Activated T-helper 1 cell treated with Interleukin-2 at 50 U/mL for 16 hours (primary cell): Measurements from ENCODE around the gene RAB37.

ENCODE experiments used
- DNase-seq: peaks from one replicate; pipeline ENCODE4 v3.0.0-alpha.2; 2020; ENCODE audit warnings: low read depth

Gene RAB37

DNA sequence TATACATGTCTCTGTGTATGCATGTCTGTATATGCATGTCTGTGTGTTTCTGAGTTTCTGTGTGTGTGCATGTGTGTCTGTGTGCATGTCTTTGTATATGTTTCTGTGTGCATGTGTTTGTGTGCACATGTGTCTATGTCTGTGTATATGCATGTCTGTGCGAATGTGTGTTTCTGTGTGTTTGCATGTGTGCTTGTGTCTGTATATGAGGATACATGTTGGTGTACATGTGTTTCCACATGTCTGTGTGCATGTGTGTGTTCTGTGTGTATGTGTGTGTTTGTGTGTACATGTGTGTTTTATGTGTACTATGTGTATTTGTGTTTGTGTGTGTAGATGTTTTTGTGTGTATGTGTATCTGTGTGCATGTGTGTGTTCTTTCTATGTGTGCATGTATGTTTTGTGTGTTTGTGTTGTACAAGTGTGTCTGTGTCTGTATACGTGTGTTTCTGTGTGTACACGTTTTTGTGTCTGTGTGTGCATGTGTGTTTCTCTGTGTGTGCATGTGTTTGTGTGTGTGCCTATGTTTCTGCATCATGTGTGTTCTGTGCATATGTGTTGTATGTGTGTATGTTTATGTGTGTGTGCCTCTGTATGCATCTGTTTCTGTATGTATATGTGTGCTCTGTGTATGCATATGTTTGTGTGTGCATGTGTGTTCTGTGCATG lies 8.9 kb upstream of the RAB37 start:
- DNase-seq: no peak

DNA sequence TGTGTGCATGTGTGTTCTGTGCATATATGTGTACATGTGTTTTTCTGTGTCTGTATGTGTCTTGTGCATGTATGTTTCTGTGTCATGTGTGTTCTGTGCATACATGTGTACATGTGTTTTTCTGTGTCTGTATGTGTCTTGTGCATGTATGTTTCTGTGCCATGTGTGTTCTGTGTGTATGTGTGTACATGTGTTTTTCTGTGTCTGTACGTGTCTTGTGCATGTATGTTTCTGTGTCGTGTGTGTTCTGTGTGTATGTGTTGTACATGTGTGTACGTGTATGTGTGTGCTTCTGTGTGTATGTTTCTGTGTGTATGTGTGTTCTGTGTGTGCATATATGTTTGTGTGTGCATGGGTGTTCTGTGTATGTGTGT lies 8.4 kb upstream of the RAB37 start:
- no peak for DNase-seq

DNA sequence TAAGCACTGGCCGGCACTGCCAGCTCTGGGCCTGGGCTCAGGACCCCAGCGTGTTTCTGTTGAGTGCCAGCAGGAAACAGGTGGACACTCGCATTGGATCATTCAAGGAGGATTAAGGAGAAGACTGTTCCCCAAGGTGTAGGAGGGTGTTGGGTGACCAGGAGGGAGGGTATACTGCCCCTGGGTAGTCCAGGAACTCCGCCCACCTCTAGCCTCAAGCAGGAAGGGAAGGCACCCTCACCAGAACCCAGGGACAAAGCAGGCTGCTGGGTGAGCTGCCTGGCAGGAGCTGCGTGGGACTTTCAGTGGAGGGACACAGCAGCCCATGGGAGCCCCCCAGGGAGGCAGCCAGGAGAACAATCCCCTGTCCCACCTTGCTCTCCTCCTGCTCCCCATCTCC lies 7.7 kb upstream of the RAB37 start:
- no peak for DNase-seq

DNA sequence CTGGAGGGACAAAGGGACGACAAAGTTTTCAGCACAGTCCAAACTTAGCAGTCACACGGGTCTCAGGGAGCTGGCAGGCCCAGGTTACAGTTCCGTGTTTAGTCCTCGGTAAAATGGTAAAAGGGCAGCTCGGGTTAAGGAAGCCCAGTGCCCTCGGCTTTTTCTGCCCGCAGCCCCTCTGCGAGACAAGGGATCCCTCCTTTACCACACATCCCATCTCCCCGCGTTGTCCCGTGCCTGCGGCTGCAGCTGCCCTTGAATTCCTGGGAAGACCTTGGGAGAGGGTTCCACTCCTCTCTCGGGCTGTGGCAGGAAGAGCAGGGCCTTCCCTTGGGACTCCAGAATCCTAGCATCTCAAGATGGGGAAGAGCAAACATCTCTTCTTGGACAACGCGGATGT lies 7.2 kb upstream of the RAB37 start:
- DNase-seq: no peak

DNA sequence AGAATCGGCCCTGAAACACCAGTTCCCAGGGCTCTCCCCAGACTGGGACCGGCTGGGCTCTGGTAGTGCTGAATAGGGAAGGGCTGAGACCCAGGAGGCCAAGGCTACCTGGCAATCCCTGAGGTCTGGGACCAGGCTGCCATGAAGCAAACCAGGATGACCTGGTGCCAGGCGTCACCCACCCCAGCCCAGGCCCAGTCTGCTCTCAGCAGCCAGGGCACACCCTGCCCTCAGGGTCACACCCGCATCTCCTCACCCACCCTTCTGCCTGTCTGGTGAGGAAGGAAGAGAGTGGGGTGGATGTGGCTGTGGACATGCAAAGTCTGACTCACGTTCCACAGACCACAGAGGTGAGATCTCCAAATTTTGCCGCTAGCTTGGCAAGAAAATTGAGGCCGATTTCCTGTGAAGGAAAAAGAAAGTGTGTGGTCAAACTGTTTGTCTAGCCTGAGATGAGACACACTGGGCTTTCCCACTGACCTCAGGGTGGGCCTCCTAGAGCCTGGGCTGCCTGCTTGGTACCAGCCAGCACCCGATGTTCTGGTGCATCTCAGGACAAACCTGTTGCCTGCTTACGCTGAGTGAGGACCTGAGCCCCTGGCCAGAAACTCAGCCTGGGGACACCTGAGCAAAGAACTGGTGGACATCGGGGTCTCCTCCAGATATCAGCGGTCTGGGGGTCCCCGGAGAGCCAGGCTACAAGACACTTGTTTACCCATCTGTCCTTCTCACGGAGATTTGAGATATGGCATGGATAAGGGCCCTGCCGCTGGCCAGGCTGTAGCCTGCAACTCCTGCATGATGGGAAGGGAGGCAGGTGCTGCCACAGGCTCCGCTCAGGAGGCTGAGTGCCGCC lies 6.3 kb upstream of the RAB37 start:
- DNase-seq: peak; percentile 51

DNA sequence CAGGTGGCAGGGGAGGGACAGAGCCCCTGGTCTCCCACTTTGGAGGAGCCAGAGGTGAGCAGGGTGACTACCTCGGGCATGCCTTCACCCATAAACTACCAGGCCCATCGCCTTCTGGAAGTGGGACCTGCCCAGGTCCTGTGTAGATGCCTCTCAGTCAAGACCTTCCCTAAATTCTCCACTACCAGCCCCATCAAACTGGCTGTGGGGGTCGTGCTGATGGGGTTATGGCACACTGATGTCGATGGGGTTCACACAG lies 5.8 kb upstream of the RAB37 start:
- no peak for DNase-seq

DNA sequence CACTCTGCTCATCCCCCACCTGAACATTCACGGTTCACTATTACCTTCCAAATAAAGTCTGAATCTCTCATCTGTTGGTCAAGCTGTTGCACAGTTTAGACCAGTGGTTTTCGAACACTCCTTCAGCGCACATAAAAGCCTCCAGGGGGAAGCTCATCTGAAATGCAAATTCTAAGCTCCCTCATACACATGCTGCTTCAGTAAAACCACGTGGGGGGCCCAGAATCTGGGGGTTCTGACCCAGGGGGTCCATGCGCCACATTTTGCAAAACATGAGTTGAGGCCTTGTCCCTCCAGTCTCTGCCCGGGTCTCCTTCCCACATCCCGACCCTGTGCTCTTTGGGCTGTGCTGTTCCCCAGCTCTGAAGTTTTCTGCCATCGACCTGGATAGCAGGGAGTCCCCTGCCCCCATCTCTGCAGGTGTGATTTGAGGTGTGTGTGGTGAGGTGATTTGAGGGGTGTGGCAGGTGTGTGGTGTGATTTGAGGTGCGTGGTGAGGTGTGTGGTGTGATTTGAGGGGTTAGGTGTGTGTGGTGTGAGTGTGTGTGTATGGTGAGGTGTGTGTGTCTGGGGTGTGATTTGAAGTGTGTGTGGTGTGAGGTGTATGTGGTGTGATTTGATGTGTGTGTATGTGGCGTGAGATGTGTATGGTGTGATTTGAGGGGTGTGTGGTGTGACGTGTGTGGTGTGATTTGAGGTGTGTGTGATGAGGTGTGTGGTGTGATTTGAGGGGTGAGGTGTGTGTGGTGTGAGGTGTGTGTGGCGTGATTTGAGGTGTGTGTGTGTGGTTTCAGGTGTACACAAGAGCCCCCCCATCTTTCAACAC lies 4.8 kb upstream of the RAB37 start:
- no peak for DNase-seq

DNA sequence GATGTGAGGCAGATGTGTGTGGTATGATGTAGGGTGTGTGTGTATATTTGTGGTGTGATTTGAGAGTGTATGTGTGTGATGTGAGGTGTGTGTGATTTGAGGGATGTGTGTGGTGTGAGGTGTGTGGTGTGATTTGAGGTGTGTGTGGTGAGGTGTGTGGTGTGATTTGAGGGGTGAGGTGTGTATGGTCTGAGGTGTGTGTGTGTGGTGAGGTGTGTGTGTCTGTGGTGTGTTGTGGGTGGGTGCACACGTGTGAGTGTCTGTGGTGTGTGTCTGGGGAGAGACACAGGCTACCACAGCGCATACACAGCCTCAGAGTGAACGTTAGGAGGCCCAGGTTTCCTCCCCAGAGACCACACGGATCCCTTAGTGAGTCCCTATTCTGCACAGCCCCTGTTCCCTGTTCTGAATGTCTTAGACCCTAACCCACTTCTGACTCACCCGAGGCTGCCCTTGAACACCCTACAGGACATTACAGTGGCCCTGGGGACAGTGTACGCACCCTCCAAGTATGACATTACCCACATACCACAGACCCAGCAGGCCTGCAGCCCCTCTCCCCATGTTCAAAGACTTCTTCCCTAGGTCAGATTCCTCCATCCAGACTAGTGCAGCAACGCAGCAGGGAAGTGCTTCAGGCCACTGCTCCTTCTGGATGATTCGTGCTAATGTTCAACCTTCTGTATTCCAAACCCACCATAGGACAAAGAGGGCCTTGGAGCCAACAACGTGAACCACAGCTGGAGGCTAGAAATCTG lies 3.5 kb upstream of the RAB37 start:
- no peak for DNase-seq

DNA sequence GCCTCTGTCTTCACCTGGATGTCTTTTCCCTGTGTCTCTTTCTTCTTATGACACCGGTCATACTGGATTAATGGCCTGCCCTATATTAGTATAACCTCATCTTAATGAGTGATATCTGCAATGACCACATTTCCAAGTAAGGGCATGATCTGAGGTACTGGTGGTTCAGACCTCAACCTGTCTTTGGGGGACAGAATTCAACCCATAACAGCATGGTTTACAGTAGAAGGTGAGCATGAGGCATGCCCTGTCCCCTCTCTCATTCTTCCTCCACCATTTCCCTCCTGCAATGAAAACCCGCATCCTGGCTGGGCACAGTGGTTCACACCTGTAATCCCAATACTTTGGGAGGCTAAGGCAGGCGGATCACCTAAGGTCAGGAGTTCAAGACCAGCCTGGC lies 2.8 kb upstream of the RAB37 start:
- no peak for DNase-seq

DNA sequence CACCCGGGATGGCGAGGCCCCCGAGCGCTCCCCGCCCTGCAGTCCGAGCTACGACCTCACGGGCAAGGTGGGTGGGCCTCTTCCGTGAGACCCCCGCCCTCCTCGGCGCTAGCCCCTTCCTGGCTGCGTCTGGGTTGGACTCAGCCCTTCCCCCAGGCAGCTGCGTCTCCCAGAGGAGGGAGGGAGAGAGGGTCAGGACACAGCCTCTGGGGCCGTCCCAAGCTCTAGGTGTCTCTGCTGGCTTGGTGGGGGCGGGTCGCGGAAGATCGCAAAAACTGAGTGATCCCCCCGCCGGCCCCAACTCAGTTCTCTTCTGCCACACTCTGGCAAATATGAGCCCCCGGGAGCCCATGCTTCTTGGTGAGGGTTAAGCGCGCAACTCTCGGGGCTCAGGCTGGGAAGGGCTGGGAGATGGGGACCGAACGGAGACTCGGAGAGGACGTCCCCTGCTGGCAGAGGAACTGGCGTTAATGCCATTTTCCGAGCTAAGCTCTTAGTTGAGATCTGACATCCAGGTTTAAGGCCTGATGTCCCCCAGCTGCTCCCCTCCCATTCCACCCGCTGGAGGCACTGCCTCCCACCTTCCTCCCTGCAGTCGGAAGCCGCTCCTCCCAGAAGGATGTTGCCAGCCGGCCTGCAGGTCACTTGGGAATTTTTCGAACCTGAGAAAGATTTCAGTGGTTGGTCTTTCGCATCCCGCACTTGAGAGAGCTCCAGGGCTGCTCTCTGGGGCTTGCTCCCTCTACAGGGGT lies 419 bp downstream of the RAB37 start:
- no peak for DNase-seq

DNA sequence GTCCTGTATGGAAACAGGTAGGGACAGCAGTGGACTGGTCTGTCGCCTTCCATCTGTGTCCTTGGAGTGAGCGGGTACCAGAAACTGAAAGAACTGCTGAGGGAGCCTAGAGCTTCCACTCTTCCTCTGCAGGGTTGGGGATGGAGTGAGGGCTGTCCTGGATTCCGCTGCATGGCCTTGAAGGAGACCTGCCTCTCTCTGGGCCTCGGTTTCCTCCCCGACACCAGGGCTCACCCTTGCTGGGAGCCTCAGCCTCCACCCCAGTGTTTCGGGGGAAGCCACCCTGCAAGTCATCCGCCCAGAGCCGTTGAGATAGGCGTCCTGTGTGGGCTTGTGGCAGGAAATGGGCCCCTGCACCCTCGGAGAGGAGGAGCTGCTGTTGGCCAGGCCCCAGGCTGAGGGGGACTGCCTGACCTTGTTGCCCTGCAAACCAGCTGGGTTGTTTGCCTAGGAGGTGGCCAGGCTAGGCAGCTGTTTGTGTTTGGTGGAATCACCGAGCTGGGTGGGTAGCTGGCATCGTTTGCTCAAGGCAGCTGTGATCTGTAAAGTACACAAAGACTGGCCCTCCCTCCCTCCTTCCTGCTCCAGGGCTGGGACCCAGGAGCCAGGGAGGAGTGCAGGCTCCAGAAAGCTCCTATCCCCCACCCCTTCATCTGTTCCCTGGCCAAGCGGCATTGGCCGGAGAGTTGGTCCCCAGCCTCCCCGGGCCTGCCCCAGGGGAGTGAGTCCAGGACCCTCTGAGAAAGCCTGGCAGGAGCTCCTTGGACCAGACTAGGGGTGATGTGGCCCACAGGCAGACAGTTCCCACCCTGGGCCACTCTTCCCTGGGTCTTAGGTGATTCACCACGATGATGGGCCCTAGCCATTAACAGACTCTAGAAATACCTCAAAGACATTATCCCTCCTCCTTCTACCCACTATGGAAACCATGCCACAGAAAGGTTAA lies 1.3 kb downstream of the RAB37 start:
- peak; percentile 66 for DNase-seq

DNA sequence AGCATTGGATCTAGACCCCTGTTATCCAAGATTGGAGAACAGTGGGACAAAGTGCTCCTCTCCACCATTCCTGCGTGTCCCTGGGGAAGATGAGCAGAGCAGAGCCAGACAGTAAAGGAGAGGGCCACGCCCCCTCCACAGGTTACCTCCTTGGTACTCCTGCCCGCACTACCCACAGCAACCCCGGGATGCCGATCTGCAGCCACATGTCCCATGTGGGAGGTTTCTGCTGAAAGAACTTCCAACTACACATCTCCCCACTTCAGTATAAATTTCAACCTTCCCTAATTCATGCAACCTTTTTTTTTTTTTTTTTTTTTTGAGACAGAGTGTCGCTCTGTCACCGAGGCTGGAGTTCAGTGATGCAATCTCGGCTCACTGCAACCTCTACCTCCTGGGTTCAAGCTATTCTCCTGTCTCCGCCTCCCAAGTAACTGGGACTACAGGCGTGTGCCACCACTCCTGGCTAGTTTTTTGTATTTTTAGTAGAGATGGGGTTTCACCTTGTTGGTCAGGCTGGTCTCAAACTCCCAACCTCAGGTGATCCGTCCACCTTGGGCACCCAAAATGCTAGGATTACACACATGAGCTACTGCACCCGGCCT lies 2.3 kb downstream of the RAB37 start:
- DNase-seq: no peak

DNA sequence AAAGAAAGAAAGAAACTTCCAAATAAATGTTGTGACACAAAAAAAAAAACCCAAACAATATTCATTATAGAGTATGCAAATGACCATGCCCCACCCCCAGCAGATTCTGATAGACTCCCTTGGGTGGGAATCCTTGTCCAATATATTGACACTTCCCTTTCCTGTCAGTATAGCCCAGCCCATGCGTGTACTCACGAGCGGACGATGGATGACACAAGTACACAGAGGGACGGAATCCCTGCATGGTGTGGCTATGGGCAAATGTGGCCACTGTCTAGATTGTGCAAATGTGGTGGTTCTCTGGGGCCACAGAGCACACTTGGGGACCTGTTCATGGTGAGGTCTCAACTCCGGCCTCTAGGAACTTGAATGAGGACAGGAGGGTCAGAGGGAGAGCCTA lies 3.1 kb downstream of the RAB37 start:
- DNase-seq: no peak

DNA sequence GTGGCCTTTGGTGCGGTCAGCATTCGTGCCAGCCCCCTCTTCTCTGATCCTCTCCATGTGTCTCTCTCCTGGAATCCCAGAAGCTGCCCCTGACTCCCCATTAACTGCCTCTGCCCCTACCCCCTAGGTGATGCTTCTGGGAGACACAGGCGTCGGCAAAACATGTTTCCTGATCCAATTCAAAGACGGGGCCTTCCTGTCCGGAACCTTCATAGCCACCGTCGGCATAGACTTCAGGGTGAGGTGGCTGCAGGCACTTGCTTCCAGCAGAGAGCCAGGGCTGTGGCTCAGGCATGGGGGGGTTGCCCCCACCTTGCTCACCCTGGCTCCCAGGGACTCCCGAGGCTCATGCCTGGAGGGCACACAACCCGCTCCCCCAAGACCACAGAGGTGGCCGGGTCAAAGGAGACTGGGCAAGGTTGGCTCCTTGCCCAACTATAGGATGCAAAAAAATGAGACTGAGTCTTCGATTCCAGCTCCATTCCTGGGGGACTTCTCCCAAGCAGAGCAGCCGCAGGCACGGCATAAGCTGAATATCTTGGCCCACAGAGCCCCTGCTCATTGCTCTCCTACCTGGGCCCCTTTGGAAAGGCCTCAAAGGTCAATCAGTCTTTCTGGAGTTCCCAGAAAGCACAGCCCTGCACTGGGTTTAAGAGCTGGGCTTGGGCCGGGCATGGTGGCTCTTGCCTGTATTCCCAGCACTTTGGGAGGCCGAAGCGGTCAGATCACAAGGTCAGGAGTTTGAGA lies 3.8 kb downstream of the RAB37 start:
- DNase-seq: no peak

DNA sequence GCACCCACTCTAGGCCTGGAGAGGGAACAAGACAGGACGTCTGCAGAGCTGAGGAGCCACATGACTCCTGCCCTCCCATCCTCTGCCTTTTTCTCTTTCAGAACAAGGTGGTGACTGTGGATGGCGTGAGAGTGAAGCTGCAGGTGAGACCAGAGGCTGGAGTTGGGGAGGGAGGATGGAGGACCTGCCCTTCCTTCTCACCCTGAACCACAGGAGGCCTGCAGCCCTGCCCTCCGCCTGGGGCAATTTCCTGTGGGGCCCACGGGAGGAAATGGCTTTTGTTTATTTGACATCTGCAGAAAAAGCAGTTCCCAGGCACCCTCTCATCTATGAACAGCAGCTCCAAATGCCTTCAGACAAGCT lies 5.1 kb downstream of the RAB37 start:
- peak; percentile 59 for DNase-seq

DNA sequence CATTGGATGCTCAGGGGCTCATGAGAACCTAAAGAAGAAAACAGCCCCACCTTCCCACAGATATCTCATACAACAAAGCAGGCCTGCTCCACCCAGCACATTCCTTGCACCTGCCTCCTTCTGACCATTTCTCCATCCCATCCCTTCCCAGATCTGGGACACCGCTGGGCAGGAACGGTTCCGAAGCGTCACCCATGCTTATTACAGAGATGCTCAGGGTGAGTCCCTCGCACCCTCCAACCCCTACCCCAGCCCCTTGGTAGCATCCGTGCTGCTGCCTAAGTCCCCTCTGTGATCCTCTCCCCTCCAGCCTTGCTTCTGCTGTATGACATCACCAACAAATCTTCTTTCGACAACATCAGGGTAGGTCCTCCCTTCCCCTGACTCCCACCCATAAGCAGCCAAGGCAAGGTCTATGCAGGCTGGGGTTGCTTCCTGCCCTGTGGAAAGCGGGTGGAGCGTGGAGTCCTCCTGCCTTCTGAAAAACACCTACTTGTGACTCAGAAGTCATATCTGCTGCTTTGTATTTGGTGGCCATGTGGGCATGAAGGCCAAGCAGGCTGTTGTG lies 6.0 kb downstream of the RAB37 start:
- no peak for DNase-seq

DNA sequence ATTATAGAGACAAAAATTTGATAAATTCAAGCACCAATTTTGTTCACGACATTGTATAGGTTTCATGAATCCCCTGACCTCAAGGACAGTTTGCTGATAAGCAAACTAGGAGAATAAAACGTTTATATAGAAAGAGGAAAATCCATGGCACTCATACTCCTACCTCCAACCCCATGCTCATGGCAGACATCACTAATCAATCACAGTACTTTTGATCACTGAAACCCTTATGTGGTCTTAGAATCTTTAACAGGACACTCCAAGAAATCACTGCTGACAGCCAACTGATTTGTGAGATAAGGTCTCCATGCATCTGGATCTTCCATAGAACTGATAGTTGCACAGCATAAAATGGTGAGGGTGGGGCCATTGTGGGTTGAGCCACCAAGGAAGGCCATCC lies 6.7 kb downstream of the RAB37 start:
- DNase-seq: no peak

DNA sequence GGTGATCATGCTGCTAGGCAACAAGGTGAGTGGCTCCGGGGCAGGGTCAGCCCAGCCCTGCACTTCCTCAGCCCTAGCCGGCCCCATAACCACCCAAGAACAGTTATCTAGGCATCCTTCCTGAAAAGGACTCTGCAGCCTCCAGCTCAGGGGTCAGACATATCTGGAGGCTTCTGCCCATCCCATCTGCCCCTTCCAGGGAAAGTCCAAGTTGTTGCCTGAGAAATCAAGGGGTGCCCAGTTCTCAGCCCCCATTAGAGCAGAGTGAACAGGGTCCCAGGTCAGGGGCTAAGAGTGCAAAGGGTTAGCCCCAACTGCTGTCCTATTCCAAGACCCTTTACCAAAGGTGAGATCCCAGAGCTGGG lies 7.3 kb downstream of the RAB37 start:
- no peak for DNase-seq
